Lower leg skin (tissue), 3 donors: ENCODE measurements around the gene HTR6.

ENCODE experiments used
- CTCF ChIP-seq, 3 donors: fragments of 450-650 bp; IDR thresholded peaks; one replicate each; pipeline ENCODE4 v1.5.1; 2016; ENCODE audit warnings: antibody characterized with exemption in 3 of 3, mild to moderate bottlenecking in 3 of 3, moderate library complexity in 2 of 3
- POLR2A ChIP-seq, 2 donors: fragments of 450-650 bp; IDR thresholded peaks; one replicate each; pipeline ENCODE4 v1.6.1; 2016 to 2017; ENCODE audit warnings: antibody characterized with exemption in 2 of 2, mild to moderate bottlenecking in 1 of 2, moderate library complexity in 1 of 2

DNA sequence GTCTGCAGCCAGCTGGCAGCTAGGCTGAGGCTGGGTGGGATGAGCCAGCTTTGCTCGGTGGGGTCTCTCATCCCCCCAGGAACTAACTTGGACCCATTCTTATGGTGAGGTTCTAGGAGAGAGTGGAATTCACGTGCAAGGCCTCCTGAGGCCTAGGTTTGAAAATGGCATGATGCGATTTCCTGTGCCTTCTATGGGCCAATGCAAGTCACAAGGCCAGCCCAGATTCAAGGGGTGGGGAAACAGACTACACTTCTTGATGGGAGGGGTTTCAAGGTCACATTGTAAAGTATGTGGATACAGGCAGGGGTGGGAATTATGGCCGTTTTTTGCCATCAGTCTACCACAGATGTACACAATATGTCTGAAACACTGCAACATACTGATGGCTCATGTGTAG, 48.3 kb downstream of the HTR6 start:
- TF ChIP-seq POLR2A (IDR thresholded peaks at IDR 0.05) (no peak), CTCF (IDR thresholded peaks at IDR 0.05) (no peak)
